ENCODE measurements around the gene GMDS. TPM values are rescaled to one million over a fixed set of nuclear protein-coding genes. Genes with fewer than 3 reads are reported as not detected.

The GMDS gene
- total and polyA plus RNA-seq, 2 donors, result 19.9 to 28.4 TPM

DNA sequence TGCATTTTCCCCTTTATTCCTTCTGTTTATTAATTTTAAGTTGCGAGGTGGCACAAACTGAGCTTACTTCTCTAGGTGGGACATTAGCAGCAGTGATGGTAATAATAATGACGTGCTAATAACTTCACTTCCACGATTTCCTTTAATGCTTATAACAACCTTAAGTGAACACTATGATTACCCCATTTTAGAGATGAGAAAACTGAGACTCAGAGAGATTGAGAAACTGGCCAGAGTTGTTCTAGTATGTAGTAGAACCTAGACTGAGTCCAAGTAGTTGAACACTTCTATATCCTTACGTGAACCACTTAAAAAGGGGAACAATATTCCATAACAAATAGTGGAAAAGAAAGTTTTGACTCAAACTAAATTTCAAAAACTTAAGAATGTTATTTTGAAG lies 297.5 kb downstream of the GMDS start:
- over 99% methylated on average over 4 of the region's 4 CpGs for WGBS
- Histone ChIP-seq H3K36me3 (ENCODE audit: control insufficient read depth in 2 of 2, insufficient read depth in 2 of 2, low read length in 1 of 2) (no peaks in the 10 kb centered on the region), H3K9me3 (ENCODE audit: control insufficient read depth in 2 of 2, insufficient read depth in 1 of 2, low read length in 1 of 2) (no peaks in the 10 kb centered on the region), H3K4me1 (ENCODE audit: control insufficient read depth in 2 of 2, insufficient read depth in 2 of 2, low read length in 2 of 2) (no peaks in the 10 kb centered on the region), H3K4me3 (ENCODE audit: low read length in 2 of 2) (no peak overlapping the region), H3K27ac (ENCODE audit: low read depth in 1 of 2, low read length in 1 of 2) (no peak overlapping the region), H3K27me3 (ENCODE audit: control insufficient read depth in 2 of 2, insufficient read depth in 1 of 2, low read length in 1 of 2) (no peaks in the 10 kb centered on the region)
- DNase-seq (ENCODE audit: low read depth in 6 of 9, low spot score in 9 of 9), result no peak

DNA sequence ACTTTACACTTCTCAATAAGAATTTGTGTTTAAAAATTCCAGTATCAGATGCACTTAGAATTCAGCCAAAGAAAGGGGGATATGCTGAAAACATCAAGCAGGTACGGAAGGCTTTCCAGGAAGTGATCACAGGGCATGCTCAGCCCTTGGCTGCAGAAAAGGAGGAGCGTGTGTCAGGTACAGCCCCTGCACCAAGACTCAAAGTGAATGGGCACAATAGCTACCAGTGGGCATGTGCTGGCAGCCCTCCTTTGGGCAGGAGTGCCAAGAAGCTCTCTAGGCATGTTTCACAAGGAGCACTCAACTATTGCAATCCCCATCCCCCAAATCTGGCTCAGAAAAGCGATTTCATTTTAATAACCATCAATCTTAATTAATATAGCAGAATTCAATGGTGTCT lies 298.8 kb downstream of the GMDS start:
- H3K9me3 ChIP-seq (ENCODE audit: control insufficient read depth in 2 of 2, insufficient read depth in 1 of 2, low read length in 1 of 2), result no peaks in the 10 kb centered on the region
- H3K4me1 ChIP-seq (ENCODE audit: control insufficient read depth in 2 of 2, insufficient read depth in 2 of 2, low read length in 2 of 2), result no peaks in the 10 kb centered on the region
- no peak overlapping the region for H3K4me3 ChIP-seq (ENCODE audit: low read length in 2 of 2)
- no peak overlapping the region for H3K27ac ChIP-seq (ENCODE audit: low read depth in 1 of 2, low read length in 1 of 2)
- no peaks in the 10 kb centered on the region for H3K36me3 ChIP-seq (ENCODE audit: control insufficient read depth in 2 of 2, insufficient read depth in 2 of 2, low read length in 1 of 2)
- 96% methylated on average over 3 of the region's 3 CpGs for WGBS
- no peaks in the 10 kb centered on the region for H3K27me3 ChIP-seq (ENCODE audit: control insufficient read depth in 2 of 2, insufficient read depth in 1 of 2, low read length in 1 of 2)
- DNase-seq (ENCODE audit: low read depth in 6 of 9, low spot score in 9 of 9), result no peak

DNA sequence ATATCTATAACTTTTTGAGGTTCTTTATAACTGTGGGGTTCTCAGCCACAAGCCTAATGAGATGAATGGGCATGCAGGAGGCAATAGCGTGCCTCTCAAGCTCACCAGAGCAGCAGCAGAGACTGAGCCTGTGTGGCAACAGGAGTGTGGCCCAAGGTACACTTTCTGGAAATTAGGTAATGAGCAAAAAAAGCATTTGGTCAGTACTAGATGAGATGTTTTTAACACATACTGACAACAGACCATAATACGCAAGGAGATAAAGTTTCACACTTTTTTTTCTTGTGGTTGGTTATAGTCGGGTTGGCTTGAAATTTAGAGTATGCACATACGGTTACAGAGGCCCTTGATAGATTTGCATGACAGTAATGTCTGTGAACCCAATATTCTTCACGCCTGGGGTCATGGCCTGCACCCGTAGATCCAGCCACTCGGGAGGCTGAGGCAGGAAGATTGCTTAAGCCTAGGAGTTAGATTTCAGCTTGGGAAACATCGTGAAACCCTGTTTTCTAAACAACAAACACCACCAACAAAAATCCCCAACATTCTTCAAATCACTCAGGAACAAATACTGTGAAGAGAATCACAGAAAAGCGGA lies 300.1 kb downstream of the GMDS start:
- Histone ChIP-seq H3K4me3 (ENCODE audit: low read length in 2 of 2) (no peak overlapping the region), H3K27me3 (ENCODE audit: control insufficient read depth in 2 of 2, insufficient read depth in 1 of 2, low read length in 1 of 2) (no peaks in the 10 kb centered on the region), H3K9me3 (ENCODE audit: control insufficient read depth in 2 of 2, insufficient read depth in 1 of 2, low read length in 1 of 2) (no peaks in the 10 kb centered on the region), H3K4me1 (ENCODE audit: control insufficient read depth in 2 of 2, insufficient read depth in 2 of 2, low read length in 2 of 2) (no peaks in the 10 kb centered on the region), H3K36me3 (ENCODE audit: control insufficient read depth in 2 of 2, insufficient read depth in 2 of 2, low read length in 1 of 2) (no peaks in the 10 kb centered on the region), H3K27ac (ENCODE audit: low read depth in 1 of 2, low read length in 1 of 2) (no peak overlapping the region)
- 95% methylated on average over 9 of the region's 9 CpGs for WGBS
- DNase-seq (ENCODE audit: low read depth in 6 of 9, low spot score in 9 of 9), result no peak

- Histone ChIP-seq H3K27ac (ENCODE audit: low read depth in 1 of 2, low read length in 1 of 2) (no peak overlapping the region), H3K4me1 (ENCODE audit: control insufficient read depth in 2 of 2, insufficient read depth in 2 of 2, low read length in 2 of 2) (no peaks in the 10 kb centered on the region), H3K36me3 (ENCODE audit: control insufficient read depth in 2 of 2, insufficient read depth in 2 of 2, low read length in 1 of 2) (no peaks in the 10 kb centered on the region), H3K27me3 (ENCODE audit: control insufficient read depth in 2 of 2, insufficient read depth in 1 of 2, low read length in 1 of 2) (no peaks in the 10 kb centered on the region), H3K9me3 (ENCODE audit: control insufficient read depth in 2 of 2, insufficient read depth in 1 of 2, low read length in 1 of 2) (no peaks in the 10 kb centered on the region), H3K4me3 (ENCODE audit: low read length in 2 of 2) (no peak overlapping the region)
- WGBS, result 93% methylated on average over 6 of the region's 6 CpGs
- DNase-seq (ENCODE audit: low read depth in 6 of 9, low spot score in 9 of 9), result no peak
Measured at GRCh38 chr6:1942834-1943233, 302.6 kb downstream of the GMDS start.

DNA sequence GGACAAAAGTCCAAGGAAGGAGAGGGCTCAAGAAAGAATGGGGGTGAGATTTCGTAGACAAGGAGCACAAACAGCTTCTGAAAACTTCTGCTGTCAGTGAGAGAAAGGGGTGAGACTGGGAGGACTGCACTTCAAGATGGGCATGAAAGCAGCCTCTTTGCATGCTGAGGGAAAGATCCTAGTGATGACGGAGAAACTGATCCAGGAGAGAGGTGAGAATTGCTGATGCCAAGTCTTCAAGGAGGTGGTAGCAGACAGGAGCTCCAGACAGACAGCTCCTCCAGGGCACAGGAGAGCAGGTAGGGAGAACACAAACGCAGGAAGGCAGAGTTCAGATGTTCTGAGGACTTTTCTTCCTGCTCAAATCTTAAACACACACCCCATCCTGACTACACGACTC lies 303.9 kb downstream of the GMDS start:
- no peak overlapping the region for H3K4me3 ChIP-seq (ENCODE audit: low read length in 2 of 2)
- H3K4me1 ChIP-seq (ENCODE audit: control insufficient read depth in 2 of 2, insufficient read depth in 2 of 2, low read length in 2 of 2), result no peaks in the 10 kb centered on the region
- 96% methylated on average over 4 of the region's 4 CpGs for WGBS

GRCh38 chr6:1940381-1940780 lies 305.0 kb downstream of the GMDS start:
- WGBS, result 92% methylated on average over 2 of the region's 2 CpGs
- DNase-seq (ENCODE audit: low read depth in 6 of 9, low spot score in 9 of 9), result no peak

More for the DNA sequence above, 303.9 kb downstream of the GMDS start:
- no peak overlapping the region for H3K27ac ChIP-seq (ENCODE audit: low read depth in 1 of 2, low read length in 1 of 2)
- no peaks in the 10 kb centered on the region for H3K9me3 ChIP-seq (ENCODE audit: control insufficient read depth in 2 of 2, insufficient read depth in 1 of 2, low read length in 1 of 2)
- DNase-seq (ENCODE audit: low read depth in 6 of 9, low spot score in 9 of 9), result no peak
- no peaks in the 10 kb centered on the region for H3K36me3 ChIP-seq (ENCODE audit: control insufficient read depth in 2 of 2, insufficient read depth in 2 of 2, low read length in 1 of 2)
- no peaks in the 10 kb centered on the region for H3K27me3 ChIP-seq (ENCODE audit: control insufficient read depth in 2 of 2, insufficient read depth in 1 of 2, low read length in 1 of 2)

DNA sequence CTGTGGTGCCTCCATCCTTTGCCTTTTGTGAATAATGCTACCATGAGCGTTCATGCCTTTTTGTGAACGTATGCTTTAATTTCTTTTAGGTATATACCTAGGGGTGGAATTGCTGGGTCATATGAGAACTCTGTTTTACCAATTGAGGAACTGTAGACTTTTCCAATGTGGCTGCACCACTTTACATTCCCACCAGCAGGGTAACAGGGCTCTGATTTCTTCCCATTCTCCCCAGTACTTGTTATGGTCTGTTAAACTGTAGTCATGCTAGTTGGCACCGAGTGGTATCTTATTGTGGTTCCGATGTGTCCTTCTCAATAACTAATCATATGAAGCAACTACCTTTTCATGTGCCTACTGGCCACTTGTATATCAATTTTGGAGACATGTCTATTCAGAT lies 312.1 kb downstream of the GMDS start:
- no peak for DNase-seq (ENCODE audit: low read depth in 6 of 9, low spot score in 9 of 9)
- WGBS, result 98% methylated on average over 4 of the region's 4 CpGs

More at GRCh38 chr6:1940381-1940780, 305.0 kb downstream of the GMDS start:
- no peaks in the 10 kb centered on the region for H3K27me3 ChIP-seq (ENCODE audit: control insufficient read depth in 2 of 2, insufficient read depth in 1 of 2, low read length in 1 of 2)
- no peaks in the 10 kb centered on the region for H3K4me1 ChIP-seq (ENCODE audit: control insufficient read depth in 2 of 2, insufficient read depth in 2 of 2, low read length in 2 of 2)
- H3K4me3 ChIP-seq (ENCODE audit: low read length in 2 of 2), result no peak overlapping the region
- H3K9me3 ChIP-seq (ENCODE audit: control insufficient read depth in 2 of 2, insufficient read depth in 1 of 2, low read length in 1 of 2), result no peaks in the 10 kb centered on the region
- no peak overlapping the region for H3K27ac ChIP-seq (ENCODE audit: low read depth in 1 of 2, low read length in 1 of 2)
- H3K36me3 ChIP-seq (ENCODE audit: control insufficient read depth in 2 of 2, insufficient read depth in 2 of 2, low read length in 1 of 2), result no peaks in the 10 kb centered on the region

DNA sequence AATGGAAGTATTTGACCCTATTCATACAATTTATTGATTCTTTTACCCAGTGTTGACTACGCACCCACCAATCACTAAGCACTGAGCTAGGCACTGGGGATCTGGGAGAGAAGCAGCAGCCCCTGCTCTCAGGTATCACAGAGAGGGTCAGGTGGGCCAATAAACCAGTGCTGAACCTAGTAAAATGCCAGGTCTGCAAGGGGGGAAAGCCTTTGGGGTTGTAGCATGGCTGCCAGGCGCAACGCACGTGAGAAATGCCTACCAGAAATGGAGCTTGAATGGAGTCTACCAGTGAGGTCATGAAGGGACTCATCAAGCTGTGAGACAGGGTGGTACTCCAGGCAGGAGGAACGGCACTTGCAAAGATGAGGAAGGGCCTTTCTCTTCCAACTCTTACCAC lies 313.6 kb downstream of the GMDS start:
- Histone ChIP-seq H3K4me3 (ENCODE audit: low read length in 2 of 2) (no peak overlapping the region), H3K4me1 (ENCODE audit: control insufficient read depth in 2 of 2, insufficient read depth in 2 of 2, low read length in 2 of 2) (no peaks in the 10 kb centered on the region), H3K27me3 (ENCODE audit: control insufficient read depth in 2 of 2, insufficient read depth in 1 of 2, low read length in 1 of 2) (no peaks in the 10 kb centered on the region), H3K27ac (ENCODE audit: low read depth in 1 of 2, low read length in 1 of 2) (no peak overlapping the region), H3K9me3 (ENCODE audit: control insufficient read depth in 2 of 2, insufficient read depth in 1 of 2, low read length in 1 of 2) (peaks cover 0 to 3% of the 10 kb centered on the region in 2 donors), H3K36me3 (ENCODE audit: control insufficient read depth in 2 of 2, insufficient read depth in 2 of 2, low read length in 1 of 2) (no peaks in the 10 kb centered on the region)
- DNase-seq (ENCODE audit: low read depth in 6 of 9, low spot score in 9 of 9), result no peak
- WGBS, result over 99% methylated on average over 5 of the region's 5 CpGs

More for the DNA sequence above, 312.1 kb downstream of the GMDS start:
- H3K36me3 ChIP-seq (ENCODE audit: control insufficient read depth in 2 of 2, insufficient read depth in 2 of 2, low read length in 1 of 2), result no peaks in the 10 kb centered on the region
- H3K4me1 ChIP-seq (ENCODE audit: control insufficient read depth in 2 of 2, insufficient read depth in 2 of 2, low read length in 2 of 2), result no peaks in the 10 kb centered on the region
- no peaks in the 10 kb centered on the region for H3K9me3 ChIP-seq (ENCODE audit: control insufficient read depth in 2 of 2, insufficient read depth in 1 of 2, low read length in 1 of 2)
- H3K4me3 ChIP-seq (ENCODE audit: low read length in 2 of 2), result no peak overlapping the region
- H3K27ac ChIP-seq (ENCODE audit: low read depth in 1 of 2, low read length in 1 of 2), result no peak overlapping the region
- H3K27me3 ChIP-seq (ENCODE audit: control insufficient read depth in 2 of 2, insufficient read depth in 1 of 2, low read length in 1 of 2), result no peaks in the 10 kb centered on the region

- H3K36me3 ChIP-seq (ENCODE audit: control insufficient read depth in 2 of 2, insufficient read depth in 2 of 2, low read length in 1 of 2), result no peaks in the 10 kb centered on the region
- H3K27ac ChIP-seq (ENCODE audit: low read depth in 1 of 2, low read length in 1 of 2), result no peak overlapping the region
- 89% methylated on average over 2 of the region's 2 CpGs for WGBS
- H3K27me3 ChIP-seq (ENCODE audit: control insufficient read depth in 2 of 2, insufficient read depth in 1 of 2, low read length in 1 of 2), result no peaks in the 10 kb centered on the region
- H3K4me3 ChIP-seq (ENCODE audit: low read length in 2 of 2), result no peak overlapping the region
- DNase-seq (ENCODE audit: low read depth in 6 of 9, low spot score in 9 of 9), result no peak
- H3K9me3 ChIP-seq (ENCODE audit: control insufficient read depth in 2 of 2, insufficient read depth in 1 of 2, low read length in 1 of 2), result peaks cover 0 to 3% of the 10 kb centered on the region in 2 donors
- no peaks in the 10 kb centered on the region for H3K4me1 ChIP-seq (ENCODE audit: control insufficient read depth in 2 of 2, insufficient read depth in 2 of 2, low read length in 2 of 2)
Measured at GRCh38 chr6:1930356-1930755, 315.0 kb downstream of the GMDS start.
